ENCODE results near the gene EXOC4.

DNA sequence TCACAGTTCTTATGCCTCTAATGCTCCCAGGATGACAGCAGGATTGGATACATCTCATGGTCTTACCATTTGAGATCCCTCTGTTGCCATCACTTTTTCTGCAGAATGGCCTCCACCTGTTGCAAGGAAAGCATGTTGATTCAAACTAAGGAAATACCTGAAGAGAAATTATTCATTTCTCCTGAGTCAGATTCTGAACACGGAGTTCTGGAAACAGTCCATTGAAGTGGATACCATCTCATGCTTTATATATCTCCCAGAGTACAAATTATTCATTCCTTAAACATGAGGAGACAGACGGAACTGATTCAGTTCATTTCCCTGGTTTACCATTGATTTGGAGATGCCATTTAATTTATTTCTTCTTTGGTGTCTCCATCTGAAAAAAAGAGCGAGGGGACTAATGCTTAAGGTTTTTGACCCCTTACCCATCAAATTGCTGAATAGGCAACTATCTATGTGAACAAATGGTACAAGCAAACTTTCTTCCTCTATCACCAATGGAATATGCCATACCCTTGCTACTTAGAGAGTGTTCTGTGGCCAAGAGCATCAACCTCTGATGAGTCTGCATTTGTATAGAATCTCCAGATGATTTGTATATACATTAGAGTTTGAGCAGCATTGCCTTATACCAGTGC lies 569.2 kb downstream of the EXOC4 start:
- no peak for TF ChIP-seq ZUFSP (CRISPR knock-in tag; IDR thresholded peaks at IDR 0.05; ENCODE audit: borderline replicate concordance)
- TF ChIP-seq HMG20B (CRISPR knock-in tag; conservative IDR thresholded peaks at IDR 0.05), result no peak
- TF ChIP-seq ZNF274 (CRISPR knock-in tag; IDR thresholded peaks at IDR 0.05), result no peak
- no peak for TF ChIP-seq ZNF609 (CRISPR knock-in tag; IDR thresholded peaks at IDR 0.05; ENCODE audit: borderline replicate concordance)
- TF ChIP-seq ARID2 (CRISPR knock-in tag; IDR thresholded peaks at IDR 0.05; ENCODE audit: borderline replicate concordance), result no peak
- no peak for TF ChIP-seq NONO (IDR thresholded peaks at IDR 0.05)
- no peak for TF ChIP-seq NONO (CRISPR knock-in tag; conservative IDR thresholded peaks at IDR 0.05)

Measured in HepG2 (cell line).